ENCODE measurements around the gene PLTP. TPM values are rescaled to one million over a fixed set of nuclear protein-coding genes. Genes with fewer than 3 reads are reported as not detected.
"Not testable (repeated sequence)": the region's sequence is repeated elsewhere in the genome, so short reads cannot be mapped to it uniquely, and the experiment has no call there.

PLTP gene
- total and polyA plus RNA-seq, 2 of the 13 experiments (the other 11 are each of a cell fraction or from before 2014, with no cell fraction given), result 16.9 to 28.6 TPM

DNA sequence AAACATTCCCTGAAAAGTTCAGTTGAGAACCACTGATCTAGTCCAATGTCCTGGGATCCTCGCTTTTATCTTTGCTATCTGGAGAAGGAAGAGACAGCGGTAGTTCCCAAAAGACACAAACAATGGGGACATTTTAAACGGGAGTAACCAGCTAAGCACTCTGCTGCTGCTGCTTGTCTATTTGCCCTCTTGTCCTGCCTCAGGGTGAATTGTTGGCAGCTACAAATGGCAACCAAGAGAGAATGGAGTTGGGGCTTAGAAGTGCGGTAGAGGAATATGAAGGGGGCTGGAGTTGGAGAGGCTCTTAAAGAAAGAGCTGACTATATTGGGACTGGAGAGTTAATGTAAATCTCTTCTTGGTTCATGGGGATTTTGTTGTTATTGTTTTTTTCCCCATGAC lies 37.4 kb downstream of the PLTP start (continued):
- TF ChIP-seq TFE3 (CRISPR knock-in tag; IDR thresholded peaks at IDR 0.05), result no peak
- TF ChIP-seq HOXA7 (CRISPR knock-in tag; IDR thresholded peaks at IDR 0.05), result no peak
- TF ChIP-seq BATF2 (CRISPR knock-in tag; IDR thresholded peaks at IDR 0.05), result no peak

- H2AFZ ChIP-seq (ENCODE audit: low read length); H3K79me2 ChIP-seq (ENCODE audit: insufficient read depth, low read length); H3K4me2 ChIP-seq (ENCODE audit: low read depth, low read length); BruUV-seq (replicated peaks); intact Hi-C loops (cut with micrococcal nuclease; ENCODE audit: unreplicated experiment); ATAC-seq; H4K20me1 ChIP-seq (ENCODE audit: insufficient read depth, low read length); H3K27me3 ChIP-seq (ENCODE audit: control insufficient read depth in 1 of 2, insufficient read depth in 2 of 2, low read length in 2 of 2); H3K27ac ChIP-seq (ENCODE audit: extremely low read length, insufficient read depth, low read length); CTCF ChIA-PET (ENCODE audit: low intra/inter-chr PET ratio, low total read pairs); in situ Hi-C loops (cut with HindIII; ENCODE audit: extremely low pct_ligation_motif_present, low pct_unique_long_range_greater_than_20kb); DNase-seq (ENCODE audit: low spot score); FAIRE-seq; H3K9me3 ChIP-seq (ENCODE audit: low read length); H3K4me3 ChIP-seq (replicated peaks in 1 of 3; ENCODE audit: insufficient read depth in 1 of 3, low read depth in 2 of 3, low read length in 3 of 3); H3K9ac ChIP-seq (ENCODE audit: insufficient read depth, low read depth, low read length): not testable (repeated sequence)
- Histone ChIP-seq H3K4me1 (ENCODE audit: insufficient read depth, low read length) (peaks cover 23% of the 10 kb centered on the region), H3K36me3 (replicated peaks in 1 of 2; ENCODE audit: control insufficient read depth in 1 of 2, insufficient read depth in 2 of 2, low read length in 2 of 2) (peaks cover 5 to 18% of the 10 kb centered on the region in 2 experiments; a peak in 3 of 5 replicates)
- WGBS (ENCODE audit: low lambda C conversion rate), result 96% methylated on average over 10 of the region's 10 CpGs
- POLR2A ChIA-PET, result interaction anchor here (1.2 to 2.7 kb wide), 4 partner anchors 10 to 40 kb away, joined by 3 to 14 read pairs (median 4); partner anchors contain the start of genes CTSA, NEURL2 and SNX21
Measured at GRCh38 chr20:45874104-45874481, 37.9 kb downstream of the PLTP start.

Data from HepG2 (cell line).